HG03095 (cell line): ENCODE results near the gene GSKIP.
"Not testable (repeated sequence)": the region's sequence is repeated elsewhere in the genome, so short reads cannot be mapped to it uniquely, and the experiment has no call there.

Experiments
- ATAC-seq: cut with Tn5 transposase; IDR thresholded peaks from one replicate; pipeline ENCODE4 v1.9.1; 2021; ENCODE audit warnings: moderate library complexity; ENCODE audit not compliant: unreplicated experiment

The GSKIP gene, protein sequence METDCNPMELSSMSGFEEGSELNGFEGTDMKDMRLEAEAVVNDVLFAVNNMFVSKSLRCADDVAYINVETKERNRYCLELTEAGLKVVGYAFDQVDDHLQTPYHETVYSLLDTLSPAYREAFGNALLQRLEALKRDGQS

DNA sequence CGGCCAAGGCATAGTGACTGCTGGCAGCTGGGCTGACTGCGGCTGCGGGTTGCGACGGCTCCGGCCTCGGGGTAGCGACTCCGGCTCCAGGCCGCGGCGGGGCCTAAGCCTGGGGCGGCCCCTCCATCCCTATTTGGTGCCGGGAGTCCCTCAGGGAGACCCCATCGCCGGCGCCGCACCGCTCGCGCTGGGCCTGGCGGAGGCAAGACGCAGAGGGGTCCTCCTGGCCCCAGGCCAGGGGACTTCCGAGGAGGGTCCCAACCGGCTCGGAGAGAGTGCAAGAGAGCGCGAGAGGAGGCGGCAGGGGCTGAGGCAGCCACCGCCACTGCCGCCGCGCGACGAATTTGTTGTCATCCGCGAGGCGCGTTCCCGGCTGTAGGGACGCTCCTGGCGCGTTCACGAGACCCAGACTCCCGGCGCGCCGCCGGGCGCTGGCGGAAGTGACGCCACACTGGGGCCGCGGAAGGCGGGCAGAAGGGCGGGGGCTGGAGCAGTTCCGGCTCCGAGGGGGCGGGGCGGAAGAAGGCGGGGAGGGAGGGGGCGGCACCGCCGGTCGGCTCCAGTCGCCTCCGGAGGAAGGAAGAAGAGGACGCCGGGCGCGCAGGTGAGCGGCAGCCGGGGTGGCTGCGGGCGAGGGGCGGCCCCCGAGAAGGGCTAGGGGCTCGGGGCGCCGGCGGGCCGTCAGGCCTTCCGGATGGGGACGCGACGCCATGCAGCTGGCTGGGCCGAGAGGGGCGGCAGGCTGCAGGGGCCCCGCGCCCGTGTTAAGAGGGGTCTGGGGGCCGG lies at the start of gene GSKIP, which contains the start of gene ATG2B:
TSS of gene GSKIP (plus strand) at position 562 of the 786 bp plus-strand sequence. CDS start 18,722 bp downstream, outside the sequence.
TSS of gene ATG2B (minus strand) at position 377 of the 786 bp plus-strand sequence. CDS start at position 12, 365 bp downstream.
- ATAC-seq, result peak; percentile 60

- no peak for ATAC-seq
Measured at GRCh38 chr14:96316087-96316486, 47.2 kb upstream of the GSKIP start.

- no peak for ATAC-seq
Measured at GRCh38 chr14:96318836-96319235, 44.5 kb upstream of the GSKIP start.

GRCh38 chr14:96320605-96321004 lies 42.7 kb upstream of the GSKIP start:
- no peak for ATAC-seq

DNA sequence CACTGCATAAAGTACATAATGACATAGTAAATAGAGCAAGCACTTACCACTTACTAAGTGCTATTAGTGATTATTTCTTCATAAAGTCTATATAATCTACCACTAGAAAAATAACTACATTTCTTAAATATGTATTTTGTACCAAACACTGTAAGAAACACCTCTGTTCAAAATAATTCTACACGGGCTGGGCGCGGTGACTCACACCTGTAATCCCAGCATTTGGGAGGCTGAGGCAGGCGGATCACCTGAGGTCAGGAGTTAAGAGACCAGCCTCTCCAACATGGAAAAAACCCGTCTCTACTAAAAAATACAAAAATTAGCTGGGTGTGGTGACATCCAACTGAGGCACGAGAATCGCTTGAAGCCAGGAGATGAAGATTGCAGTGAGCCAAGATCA lies 39.1 kb upstream of the GSKIP start:
- no peak for ATAC-seq

DNA sequence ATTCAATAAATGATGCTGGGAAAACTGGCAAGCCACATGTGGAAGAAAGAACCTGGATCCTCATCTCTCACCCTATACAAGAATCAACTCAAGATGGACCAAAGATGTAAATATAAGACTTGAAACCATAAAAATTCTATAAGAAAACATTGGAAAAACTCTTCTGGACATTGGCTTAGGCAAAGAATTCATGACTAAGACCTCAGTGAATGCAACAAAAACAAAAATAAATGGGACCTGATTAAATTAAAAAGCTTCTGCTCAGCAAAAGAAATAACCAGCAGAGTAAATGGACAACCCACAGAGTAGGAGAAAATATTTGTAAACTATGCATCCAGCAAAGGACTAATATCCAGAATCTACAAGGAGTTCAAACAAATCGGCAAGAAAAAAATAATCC lies 24.8 kb upstream of the GSKIP start:
- no peak for ATAC-seq

DNA sequence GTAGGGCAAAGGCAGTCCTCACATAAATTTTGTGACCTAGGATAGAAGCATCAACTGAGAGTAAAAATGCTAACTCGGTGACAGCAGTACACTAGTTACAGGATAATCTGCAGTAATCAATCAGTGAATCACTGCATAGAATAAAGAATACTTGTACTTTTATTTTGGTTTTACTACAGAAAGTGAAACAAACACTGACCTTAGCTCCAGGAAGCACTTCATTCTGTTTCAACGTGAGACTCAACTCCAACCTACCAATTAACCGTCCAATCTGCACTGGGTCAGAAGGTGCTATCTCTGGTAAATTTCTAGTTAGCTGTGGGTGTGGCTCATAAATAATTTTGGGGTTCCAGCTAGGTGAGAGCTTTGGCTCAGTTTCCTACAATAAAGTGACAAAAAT lies 22.0 kb upstream of the GSKIP start:
- ATAC-seq, result no peak

DNA sequence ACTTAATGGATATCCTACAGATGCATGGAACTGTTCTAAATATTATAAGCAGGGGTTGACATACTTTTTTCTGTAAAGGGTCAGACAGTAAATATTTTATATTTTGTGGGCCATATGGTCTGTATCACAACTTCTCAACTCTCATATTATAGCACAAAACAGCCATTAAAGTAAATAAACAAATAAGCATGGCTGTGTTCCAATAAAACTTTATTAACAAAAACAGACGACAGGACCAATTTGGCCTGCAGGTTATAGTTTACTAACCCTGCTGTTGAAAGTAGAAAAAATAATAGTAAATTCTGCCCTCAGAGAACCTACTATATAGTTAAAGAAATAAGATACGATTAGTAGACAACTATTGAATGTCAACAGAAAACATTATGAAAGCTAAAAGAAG lies 17.7 kb upstream of the GSKIP start:
- no peak for ATAC-seq

- ATAC-seq, result not testable (repeated sequence)
Measured at GRCh38 chr14:96347957-96348356, 15.4 kb upstream of the GSKIP start.

DNA sequence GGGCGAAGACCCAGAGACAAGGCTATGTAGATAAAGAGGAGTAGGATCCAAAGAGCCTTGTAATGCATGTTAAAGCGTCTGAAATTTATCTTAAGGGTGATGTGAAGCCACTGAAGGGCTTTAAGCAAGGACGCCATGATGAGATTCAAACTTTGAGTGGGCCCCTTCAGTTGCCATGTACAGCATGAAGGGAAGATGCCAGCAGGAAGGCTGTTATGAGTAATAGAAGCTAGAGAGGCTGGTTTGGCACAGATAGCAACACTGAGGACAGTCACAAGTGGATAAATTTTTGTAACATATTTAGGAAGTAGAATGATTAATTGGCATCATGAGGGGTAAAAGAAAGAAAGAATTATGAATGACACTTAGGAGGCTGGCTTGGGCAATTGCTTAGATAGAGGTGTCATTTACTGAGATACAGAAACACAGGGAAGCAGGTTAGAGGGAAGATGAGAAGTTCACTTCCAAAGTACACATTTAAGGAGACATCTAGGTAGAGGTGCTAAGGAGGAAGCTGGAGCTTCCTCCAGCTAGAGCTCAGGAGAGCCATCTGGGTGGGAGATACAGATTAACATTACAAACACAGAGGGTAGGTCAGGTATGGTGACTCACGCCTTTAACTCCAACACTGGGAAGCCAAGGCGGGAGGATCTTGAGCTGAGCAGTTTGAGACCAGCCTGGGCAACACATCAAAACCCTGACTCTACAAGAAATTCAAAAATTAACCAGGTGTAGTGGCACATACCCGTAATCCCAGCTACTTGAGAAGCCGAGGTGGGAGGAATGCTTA lies 13.8 kb upstream of the GSKIP start:
- ATAC-seq, result no peak

DNA sequence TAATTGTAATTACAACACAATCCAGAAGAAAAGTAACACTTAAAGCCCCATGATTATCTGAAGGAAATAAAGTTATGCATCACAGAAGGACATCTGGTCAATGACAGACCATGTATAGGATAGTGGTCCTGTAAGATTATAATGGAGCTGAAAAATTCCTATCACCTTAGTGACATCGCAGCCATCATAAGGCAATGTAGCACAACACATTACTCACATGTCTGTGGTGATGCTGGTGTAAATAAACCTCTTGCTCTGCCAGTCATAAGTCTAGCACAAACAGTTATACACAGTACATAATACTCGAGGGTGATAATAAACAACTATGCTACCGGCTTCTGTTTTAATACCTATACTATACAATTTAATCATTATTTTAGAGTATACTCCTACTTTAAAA lies 11.3 kb upstream of the GSKIP start:
- no peak for ATAC-seq

GRCh38 chr14:96352708-96353107 lies 10.6 kb upstream of the GSKIP start:
- ATAC-seq, result no peak

DNA sequence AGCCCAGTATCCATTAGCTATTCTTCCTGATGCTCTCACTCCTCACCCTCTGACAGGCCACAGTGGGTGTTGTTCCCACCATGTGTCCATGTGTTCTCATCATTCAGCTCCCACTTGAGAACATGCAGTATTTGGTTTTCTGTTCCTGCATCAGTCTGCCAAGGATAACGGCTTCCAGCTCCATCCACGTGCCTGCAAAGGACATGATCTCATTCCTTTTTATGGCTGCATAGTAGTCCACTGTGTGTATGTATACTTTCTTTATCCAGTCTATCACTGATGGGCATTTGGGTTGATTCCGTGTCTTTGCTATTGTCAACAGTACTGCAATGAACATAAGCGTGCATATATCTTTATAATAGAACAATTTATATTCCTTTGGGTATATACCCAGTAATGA lies 9.1 kb upstream of the GSKIP start:
- ATAC-seq, result no peak

DNA sequence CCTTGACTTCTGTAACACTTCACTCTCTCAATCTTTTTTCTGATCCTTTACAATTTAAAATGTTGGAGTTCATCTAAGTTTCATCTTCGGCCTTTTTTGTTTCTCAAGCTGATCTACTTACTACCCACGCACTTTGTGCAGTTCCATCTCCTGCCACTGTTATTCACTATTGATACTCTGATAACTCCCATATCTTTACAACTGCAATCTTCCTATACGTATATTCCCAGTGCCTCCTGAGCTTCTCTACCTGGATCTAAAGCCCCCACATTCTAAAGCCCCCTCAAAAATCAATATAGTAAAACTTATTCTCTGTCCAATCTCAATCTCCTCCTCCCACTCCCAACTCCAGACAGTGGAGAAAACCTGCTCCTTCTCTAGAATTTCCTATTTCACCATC lies 6.1 kb upstream of the GSKIP start:
- no peak for ATAC-seq

- ATAC-seq, result no peak
Measured at GRCh38 chr14:96359959-96360358, 3.4 kb upstream of the GSKIP start.

DNA sequence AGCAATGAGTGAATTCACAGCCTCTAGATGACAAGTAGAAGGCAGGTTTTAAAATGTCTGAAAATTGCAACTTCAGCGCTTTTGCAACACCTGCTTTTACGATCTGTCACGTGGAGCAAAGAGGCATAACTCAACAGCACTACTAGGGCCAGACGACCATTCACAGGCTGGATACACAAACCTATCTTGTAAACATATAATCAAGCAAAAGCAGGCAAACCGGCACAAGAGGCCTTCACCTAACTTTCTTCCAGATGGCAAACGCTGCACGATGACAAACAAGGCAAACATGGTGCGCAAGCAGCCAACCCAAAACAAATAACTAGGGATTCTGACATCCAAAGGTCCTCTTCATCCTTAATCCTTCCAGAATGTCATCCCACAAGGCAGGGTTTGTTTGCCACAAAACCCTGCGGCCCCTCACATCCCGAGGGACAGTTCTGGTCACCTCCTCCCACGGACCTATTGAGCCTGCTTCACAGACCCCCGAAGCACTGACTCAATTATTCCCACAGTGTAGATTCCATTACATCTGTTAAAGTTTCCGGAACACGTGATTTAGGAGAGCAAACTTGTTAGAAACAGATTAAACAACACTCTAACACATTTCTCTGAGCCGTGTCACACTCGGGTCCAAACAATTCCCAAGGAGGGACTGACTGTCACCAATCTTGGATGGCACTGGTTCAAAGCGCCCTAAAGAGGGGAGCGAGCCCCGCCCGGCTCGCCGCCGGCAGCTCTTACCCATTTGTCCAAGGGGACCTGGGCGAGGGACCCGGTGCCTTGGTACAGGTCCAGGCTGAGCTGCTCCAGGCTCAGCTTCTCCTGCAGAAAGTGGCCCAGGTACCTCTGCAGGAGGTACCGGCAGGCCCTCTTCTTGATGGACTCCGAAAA lies 1.0 kb upstream of the GSKIP start:
- peak; percentile 29 for ATAC-seq

DNA sequence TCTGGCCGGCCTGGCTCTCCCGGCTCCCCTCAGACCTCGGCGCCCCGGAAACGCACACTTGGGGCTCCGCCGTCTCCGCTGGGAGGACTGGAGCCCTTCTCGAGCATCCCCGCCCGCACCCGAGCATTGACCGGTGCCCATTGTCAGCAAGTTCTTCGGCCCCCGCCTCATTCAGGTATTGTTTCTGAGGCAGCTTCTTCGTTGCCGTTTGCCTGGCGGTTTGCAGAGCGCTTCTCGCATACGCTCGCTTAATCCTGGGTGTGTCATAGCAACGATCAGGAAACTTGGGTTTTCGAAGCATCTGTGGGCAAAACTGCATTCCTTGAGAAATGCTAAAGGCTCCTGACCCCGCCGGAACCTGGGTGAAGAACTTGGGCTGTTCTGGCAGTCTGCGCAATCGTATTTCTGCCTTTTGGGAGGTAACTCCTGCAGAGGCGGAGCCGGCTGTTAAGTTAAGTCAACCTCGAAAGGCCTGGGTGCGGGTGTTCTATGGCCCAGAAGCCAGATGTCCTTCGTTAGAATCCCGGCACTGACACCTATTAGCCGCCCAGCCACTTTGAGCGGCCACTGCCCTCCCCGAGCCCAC lies 518 bp downstream of the GSKIP start:
- ATAC-seq, result peak; percentile 19

DNA sequence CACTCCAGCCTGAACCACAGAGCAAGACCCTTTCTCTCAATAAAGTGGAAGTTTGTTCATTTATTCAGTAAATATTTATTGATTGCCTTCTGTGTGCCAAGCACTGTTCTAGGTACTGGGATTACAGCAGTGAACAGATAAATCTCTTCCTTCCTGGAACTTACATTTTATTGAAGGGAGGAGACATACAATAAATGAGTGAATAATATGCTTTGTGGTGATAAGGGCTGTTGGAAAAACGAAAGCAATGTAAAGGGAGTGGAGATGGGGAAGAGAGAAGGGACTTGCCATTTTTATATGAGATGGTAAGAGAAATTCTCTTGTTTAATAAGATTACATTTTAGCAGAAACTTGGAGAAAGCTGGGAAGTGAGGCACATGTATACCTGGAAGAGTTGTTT lies 1.6 kb downstream of the GSKIP start:
- ATAC-seq, result no peak

GRCh38 chr14:96368534-96368933 lies 5.2 kb downstream of the GSKIP start:
- ATAC-seq, result no peak

DNA sequence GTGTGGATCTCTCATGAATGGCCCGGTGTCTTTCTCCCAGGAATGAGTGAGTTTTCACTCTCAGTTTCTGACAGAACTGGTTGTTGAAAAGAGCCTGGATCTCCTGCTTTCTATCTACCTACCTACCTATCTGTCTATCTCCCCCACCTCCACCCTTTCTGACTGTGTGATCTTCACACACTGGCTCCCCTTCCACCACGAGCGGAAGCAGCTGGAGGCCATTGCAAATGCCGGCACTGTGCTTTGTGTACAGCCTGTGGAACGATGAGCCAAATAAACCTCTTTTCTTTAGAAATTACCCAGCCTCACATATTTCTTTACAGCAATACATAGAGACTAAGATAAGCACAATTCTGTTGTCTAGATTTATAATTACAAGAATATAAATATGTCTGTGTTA lies 7.2 kb downstream of the GSKIP start:
- ATAC-seq, result no peak
